Sigmoid colon (tissue), 7 donors: ENCODE data around the gene CNKSR3. TPM values are rescaled to one million over a fixed set of nuclear protein-coding genes. Genes with fewer than 3 reads are reported as not detected.

Experiments
- DNase-seq: peaks from one replicate; pipeline ENCODE4 v3.0.0-alpha.2; 2019
- H3K27ac ChIP-seq, 4 donors: fragments of 200-600 bp; sonication (generic); one replicate each; pipeline ENCODE4 v1.5.1; 2016 to 2019; ENCODE audit warnings: mild to moderate bottlenecking in 1 of 4
- H3K27me3 ChIP-seq, 3 donors: fragments of 200-600 bp; sonication (generic); one replicate each; pipeline ENCODE4 v1.5.1; 2019; ENCODE audit warnings: mild to moderate bottlenecking in 1 of 3
- H3K36me3 ChIP-seq, 4 donors: fragments of 200-600 bp; sonication (generic); one replicate each; pipeline ENCODE4 v1.5.1; 2016 to 2019
- H3K4me1 ChIP-seq, 4 donors: fragments of 200-600 bp; sonication (generic); one replicate each; pipeline ENCODE4 v1.5.1; 2017 to 2019
- H3K4me3 ChIP-seq, 4 donors: fragments of 200-600 bp; sonication (generic); one replicate each; pipeline ENCODE4 v1.5.1; 2017 to 2019; ENCODE audit warnings: mild to moderate bottlenecking in 2 of 4, moderate library complexity in 1 of 4
- H3K9me3 ChIP-seq, 4 donors: fragments of 200-600 bp in 3 of 4; sonication (generic) in 3 of 4; one replicate each; pipeline versions ENCODE4 v1.5.1 to v1.6.1; 2013 to 2019
- CTCF ChIP-seq, 4 experiments: fragments of 450-650 bp in 3 of 4; fragments of 200-600 bp in 1 of 4; IDR thresholded peaks; one replicate each; pipeline ENCODE4 v1.5.1; 2016 to 2019; ENCODE audit warnings: antibody characterized with exemption in 4 of 4, mild to moderate bottlenecking in 3 of 4, moderate library complexity in 2 of 4
- EP300 ChIP-seq, 4 donors: sonication (generic); formaldehyde crosslinking; IDR thresholded peaks; one replicate each; pipeline ENCODE4 v1.6.1; 2017; ENCODE audit warnings: antibody characterized with exemption in 4 of 4
- POLR2A ChIP-seq, 2 donors: fragments of 450-650 bp; IDR thresholded peaks; one replicate each; pipeline ENCODE4 v1.6.1; 2016; ENCODE audit warnings: antibody characterized with exemption in 2 of 2, mild to moderate bottlenecking in 2 of 2, moderate library complexity in 2 of 2
- POLR2AphosphoS5 ChIP-seq, 4 donors: sonication (generic); formaldehyde crosslinking; IDR thresholded peaks; one replicate each; pipeline ENCODE4 v1.6.1; 2017; ENCODE audit warnings: antibody characterized with exemption in 4 of 4
- WGBS, 2 donors: extraction: QIAGEN DNeasy Blood & Tissue Kit; methylation state at CpG; one replicate each; pipeline ENCODE4 v1.1.7; 2013; 5-methylcytosine and 5-hydroxymethylcytosine counted together
- intact Hi-C: fragments of 100-400 bp; cut with DNase I; formaldehyde crosslinking; loops from one replicate; pipeline ENCODE4 v1.15.1; 2023
- polyA plus RNA-seq, 3 donors: library from polyadenylated mRNA; stranded (reverse); fragments of 200-250 nt; gene quantifications; one replicate each; pipeline ENCODE4 v1.2.3, GENCODE V29; 2013
- total RNA-seq, 4 donors: library from RNA; depleted of rRNA; stranded (reverse); fragments of >200 nt; gene quantifications; one replicate each; pipeline ENCODE4 v1.1.0, GENCODE V29; 2016
- donor health status: healthy with polysubstance abuse.
- donor health status: Bipolar disorder and iron deficiency.
- donor health status: healthy.

CNKSR3 gene
- total and polyA plus RNA-seq, 7 donors, result 6.0 to 17.4 (median 15.3) TPM

GRCh38 chr6:154522576-154522975 is 12.1 kb upstream of the CNKSR3 start:
- H3K36me3 ChIP-seq, result no peaks in the 10 kb centered on the region
- no peaks in the 10 kb centered on the region for H3K9me3 ChIP-seq
- intact Hi-C loops, result no loop called here
- no peaks in the 10 kb centered on the region for H3K27me3 ChIP-seq
- H3K27ac ChIP-seq, result no peak overlapping the region
- no peak overlapping the region for H3K4me3 ChIP-seq
- TF ChIP-seq POLR2A (IDR thresholded peaks at IDR 0.05), result no peak
- TF ChIP-seq POLR2AphosphoS5 (IDR thresholded peaks at IDR 0.05), result no peak
- TF ChIP-seq EP300 (IDR thresholded peaks at IDR 0.05), result no peak
- WGBS, 2 donors, result 91 to 92% methylated on average over 4 of the region's 4 CpGs
- no peaks in the 10 kb centered on the region for H3K4me1 ChIP-seq
- no peak for DNase-seq

- DNase-seq, result no peak
- no peaks in the 10 kb centered on the region for H3K27me3 ChIP-seq
- H3K4me1 ChIP-seq, result no peaks in the 10 kb centered on the region
- H3K36me3 ChIP-seq, result no peaks in the 10 kb centered on the region
- intact Hi-C loops, result loop anchor here (2.0 kb wide), 1 partner anchor 63 kb away; no protein-coding TSS in a partner anchor
- no peak for TF ChIP-seq POLR2AphosphoS5 (IDR thresholded peaks at IDR 0.05)
- no peak for TF ChIP-seq CTCF (IDR thresholded peaks at IDR 0.05)
- TF ChIP-seq POLR2A (IDR thresholded peaks at IDR 0.05), result no peak
- no peak for TF ChIP-seq EP300 (IDR thresholded peaks at IDR 0.05)
- no peak overlapping the region for H3K27ac ChIP-seq
- H3K4me3 ChIP-seq, result no peak overlapping the region
- 93 to 96% methylated on average over 7 of the region's 7 CpGs for WGBS, 2 donors
- no peaks in the 10 kb centered on the region for H3K9me3 ChIP-seq
Observed at GRCh38 chr6:154521412-154521811, 10.9 kb upstream of the CNKSR3 start.

- no peaks in the 10 kb centered on the region for H3K36me3 ChIP-seq
- no peaks in the 10 kb centered on the region for H3K27me3 ChIP-seq
- WGBS, 2 donors, result 31 to 58% methylated on average over 5 of the region's 5 CpGs
- no peak for DNase-seq
- H3K27ac ChIP-seq, result no peak overlapping the region
- H3K9me3 ChIP-seq, result no peaks in the 10 kb centered on the region
- no peak overlapping the region for H3K4me3 ChIP-seq
- intact Hi-C loops, result loop anchor here (2.0 kb wide), 1 partner anchor 65 kb away; no protein-coding TSS in a partner anchor
- TF ChIP-seq POLR2AphosphoS5 (IDR thresholded peaks at IDR 0.05) (no peak), CTCF (IDR thresholded peaks at IDR 0.05) (no peak), EP300 (IDR thresholded peaks at IDR 0.05) (no peak), POLR2A (IDR thresholded peaks at IDR 0.05) (no peak)
- H3K4me1 ChIP-seq, result no peaks in the 10 kb centered on the region
Observed at GRCh38 chr6:154520280-154520679, 9.8 kb upstream of the CNKSR3 start.

- DNase-seq, result no peak
- H3K27me3 ChIP-seq, result no peaks in the 10 kb centered on the region
- 87 to 90% methylated on average over 6 of the region's 6 CpGs for WGBS, 2 donors
- intact Hi-C loops, result loop anchor here (5.0 to 10.0 kb wide), 2 partner anchors 216 to 366 kb away; partner anchors contain the start of gene SCAF8
- TF ChIP-seq CTCF (IDR thresholded peaks at IDR 0.05) (no peak), EP300 (IDR thresholded peaks at IDR 0.05) (no peak), POLR2A (IDR thresholded peaks at IDR 0.05) (no peak)
- H3K4me1 ChIP-seq, result no peaks in the 10 kb centered on the region
- no peak overlapping the region for H3K4me3 ChIP-seq
- H3K27ac ChIP-seq, result no peak overlapping the region
- H3K36me3 ChIP-seq, result no peaks in the 10 kb centered on the region
- H3K9me3 ChIP-seq, result no peaks in the 10 kb centered on the region
Observed at GRCh38 chr6:154518396-154518795, 7.9 kb upstream of the CNKSR3 start.

GRCh38 chr6:154516276-154516675 is 5.8 kb upstream of the CNKSR3 start:
- no peaks in the 10 kb centered on the region for H3K36me3 ChIP-seq
- H3K27ac ChIP-seq, result peak overlapping the region in 2 of 4 donors; percentile 39
- 78 to 98% methylated on average over 5 of the region's 5 CpGs for WGBS, 2 donors
- intact Hi-C loops, result loop anchor here (5.0 to 10.0 kb wide), 2 partner anchors 219 to 364 kb away; partner anchors contain the start of gene SCAF8
- H3K4me3 ChIP-seq, result peak overlapping the region in 2 of 4 donors; percentile 13 to 25
- no peaks in the 10 kb centered on the region for H3K9me3 ChIP-seq
- no peak for DNase-seq
- no peak for TF ChIP-seq EP300 (IDR thresholded peaks at IDR 0.05)
- TF ChIP-seq CTCF (IDR thresholded peaks at IDR 0.05), result no peak
- no peak for TF ChIP-seq POLR2AphosphoS5 (IDR thresholded peaks at IDR 0.05)
- no peak for TF ChIP-seq POLR2A (IDR thresholded peaks at IDR 0.05)
- no peaks in the 10 kb centered on the region for H3K27me3 ChIP-seq
- peaks cover 0 to 11% (median 8%) of the 10 kb centered on the region in 4 donors for H3K4me1 ChIP-seq
